IMR-90 (cell line): ENCODE data around the gene KAZN. TPM values are rescaled to one million over a fixed set of nuclear protein-coding genes. Genes with fewer than 3 reads are reported as not detected.

Source experiments
- ATAC-seq: fragments of 200-7000 bp; cut with Tn5 transposase; 2 replicates; pipeline ENCODE4 v1.9.1; 2020; ENCODE audit warnings: low read depth, mild to moderate bottlenecking, moderate library complexity
- BruUV-seq: library from RNA; stranded (reverse); fragments of 400-500 nt; replicated peaks from 2 replicates; lab custom pipeline; 2021; lab: Mats Ljungman, UMichigan
- CTCF ChIA-PET: fragments of 300-600 bp; formaldehyde crosslinking; extraction: SDS; loops from one replicate; lab custom pipeline; 2021; ENCODE audit warnings: antibody characterized with exemption; lab: Yijun Ruan, JAX
- POLR2A ChIA-PET: fragments of 300-600 bp; sonication (Branson Sonifier 250); formaldehyde crosslinking; loops from one replicate; lab custom pipeline; 2022; ENCODE audit warnings: antibody characterized with exemption; ENCODE audit not compliant: unreplicated experiment; lab: Charles Lee
- DNase-seq: peaks from one replicate; pipeline ENCODE4 v3.0.0; 2013
- H2AFZ ChIP-seq: replicated peaks from 2 replicates; pipeline ENCODE3; 2013; ENCODE audit warnings: low read length, mild to moderate bottlenecking; ENCODE audit not compliant: poor library complexity
- H2AK5ac ChIP-seq: 2 replicates; pipeline ENCODE4 v1.6.1; 2013; ENCODE audit warnings: low read depth, low read length, inconsistent platforms
- H2AK9ac ChIP-seq: replicated peaks from 2 replicates; pipeline ENCODE3; 2013; ENCODE audit warnings: mild to moderate bottlenecking, low read depth, low read length, moderate library complexity; ENCODE audit not compliant: poor library complexity
- H2BK120ac ChIP-seq: 2 replicates; pipeline ENCODE4 v1.6.1; 2013; ENCODE audit warnings: low read depth, low read length, inconsistent platforms
- H2BK15ac ChIP-seq: 3 replicates; pipeline ENCODE4 v1.6.1; 2013; ENCODE audit warnings: low read depth, low read length, inconsistent platforms
- H2BK20ac ChIP-seq: 2 replicates; pipeline ENCODE4 v1.6.1; 2013; ENCODE audit warnings: low read depth, mild to moderate bottlenecking, inconsistent platforms, low read length, moderate library complexity
- H2BK5ac ChIP-seq: 2 replicates; pipeline ENCODE4 v1.6.1; 2013; ENCODE audit warnings: mild to moderate bottlenecking, low read depth, low read length, inconsistent platforms; ENCODE audit not compliant: poor library complexity, severe bottlenecking
- H3K14ac ChIP-seq: replicated peaks from 2 replicates; pipeline ENCODE4 v1.6.1; 2013; ENCODE audit warnings: low read depth, low read length, inconsistent platforms
- H3K18ac ChIP-seq: 2 replicates; pipeline ENCODE4 v1.6.1; 2013; ENCODE audit warnings: low read depth, low read length, control low read depth
- H3K23ac ChIP-seq: 2 replicates; pipeline ENCODE4 v1.6.1; 2013; ENCODE audit warnings: low read depth, low read length, inconsistent platforms
- H3K27ac ChIP-seq: 2 replicates; pipeline ENCODE4 v1.5.1; 2013; ENCODE audit warnings: mild to moderate bottlenecking, control low read depth, low read length; ENCODE audit not compliant: insufficient read depth
- H3K27me3 ChIP-seq: 2 replicates; pipeline ENCODE4 v1.6.1; 2013; ENCODE audit warnings: low read length; ENCODE audit not compliant: control insufficient read depth, insufficient read depth
- H3K36me3 ChIP-seq: 2 replicates; pipeline ENCODE4 v1.6.1; 2013; ENCODE audit warnings: low read length, mixed read lengths; ENCODE audit not compliant: control insufficient read depth, insufficient read depth
- H3K4ac ChIP-seq: 2 replicates; pipeline ENCODE4 v1.6.1; 2013; ENCODE audit warnings: low read depth, low read length, inconsistent platforms
- H3K4me1 ChIP-seq: 2 replicates; pipeline ENCODE4 v1.6.1; 2013; ENCODE audit warnings: low read length, mixed read lengths; ENCODE audit not compliant: control insufficient read depth, insufficient read depth
- H3K4me2 ChIP-seq: 2 replicates; pipeline ENCODE4 v1.6.1; 2013; ENCODE audit warnings: low read depth, mild to moderate bottlenecking, control low read depth, low read length, moderate library complexity
- H3K4me3 ChIP-seq: 2 replicates; pipeline ENCODE4 v1.5.1; 2013; ENCODE audit warnings: low read depth, mild to moderate bottlenecking, control low read depth, low read length, moderate library complexity; ENCODE audit not compliant: insufficient read depth
- H3K56ac ChIP-seq: 2 replicates; pipeline ENCODE4 v1.6.1; 2013; ENCODE audit warnings: low read length, inconsistent platforms; ENCODE audit not compliant: insufficient read depth; ENCODE audit errors: extremely low read depth
- H3K79me1 ChIP-seq, 2 experiments: 2 replicates each; pipeline ENCODE4 v1.6.1; 2013; ENCODE audit warnings: low read length in 2 of 2, inconsistent platforms in 1 of 2, low read depth in 1 of 2
- H3K9ac ChIP-seq: 2 replicates; pipeline ENCODE4 v1.6.1; 2013; ENCODE audit warnings: low read depth, low read length, control low read depth
- H3K9me1 ChIP-seq: 2 replicates; pipeline ENCODE4 v1.6.1; 2013; ENCODE audit warnings: low read length, inconsistent platforms; ENCODE audit not compliant: insufficient read depth
- H3K9me3 ChIP-seq: 2 replicates; pipeline ENCODE4 v1.6.1; 2013; ENCODE audit warnings: low read length; ENCODE audit not compliant: control insufficient read depth, insufficient read depth
- H4K20me1 ChIP-seq: 2 replicates; pipeline ENCODE4 v1.6.1; 2013; ENCODE audit warnings: low read length, inconsistent platforms; ENCODE audit not compliant: insufficient read depth
- H4K5ac ChIP-seq: 2 replicates; pipeline ENCODE4 v1.6.1; 2013; ENCODE audit warnings: mild to moderate bottlenecking, low read depth, low read length, control low read depth
- H4K8ac ChIP-seq, 2 experiments: 2 replicates each; pipeline ENCODE4 v1.6.1; 2013; ENCODE audit warnings: low read depth in 2 of 2, low read length in 2 of 2, control low read depth in 1 of 2, inconsistent platforms in 1 of 2
- H4K91ac ChIP-seq: 2 replicates; pipeline ENCODE4 v1.6.1; 2013; ENCODE audit warnings: low read depth, low read length, inconsistent platforms; ENCODE audit not compliant: insufficient read depth
- BHLHE40 ChIP-seq: fragments of 150-350 bp; IDR thresholded peaks from 2 replicates; pipeline ENCODE4 v1.6.1; 2016; ENCODE audit warnings: mild to moderate bottlenecking, low read depth, low read length
- CEBPB ChIP-seq: IDR thresholded peaks from 2 replicates; pipeline ENCODE4 v1.6.1; 2012; ENCODE audit warnings: low read depth, low read length, improper control_type of control experiment
- CTCF ChIP-seq: conservative IDR thresholded peaks from 2 replicates; pipeline ENCODE4 v1.5.1; 2012; ENCODE audit warnings: mild to moderate bottlenecking, low read depth, low read length, improper control_type of control experiment
- ELK1 ChIP-seq: fragments of 150-350 bp; IDR thresholded peaks from 2 replicates; pipeline ENCODE4 v1.6.1; 2016; ENCODE audit warnings: low read depth, mild to moderate bottlenecking, low read length, moderate library complexity, borderline replicate concordance
- MAFK ChIP-seq: IDR thresholded peaks from 2 replicates; pipeline ENCODE4 v1.6.1; 2012; ENCODE audit warnings: low read depth, low read length, improper control_type of control experiment
- MXI1 ChIP-seq: IDR thresholded peaks from 2 replicates; pipeline ENCODE4 v1.6.1; 2012; ENCODE audit warnings: low read depth, mild to moderate bottlenecking, low read length, moderate library complexity, borderline replicate concordance
- POLR2A ChIP-seq: IDR thresholded peaks from 2 replicates; pipeline ENCODE4 v1.6.1; 2012; ENCODE audit warnings: mild to moderate bottlenecking, low read depth, low read length
- RFX5 ChIP-seq: IDR thresholded peaks from 2 replicates; pipeline ENCODE4 v1.8.0; 2012; ENCODE audit warnings: low read depth, mild to moderate bottlenecking, low read length, moderate library complexity
- SMC3 ChIP-seq: fragments of 150-350 bp; IDR thresholded peaks from 2 replicates; pipeline ENCODE4 v1.6.1; 2016; ENCODE audit warnings: low read depth, mild to moderate bottlenecking, antibody characterized with exemption, low read length, moderate library complexity
- WGBS, 2 experiments: methylation state at CpG; one replicate each; pipeline versions ENCODE4 v1.1.5 to v1.1.7; 2013; ENCODE audit warnings: missing lambda C conversion rate in 2 of 2; ENCODE audit not compliant: insufficient read length in 1 of 2; ENCODE audit errors: extremely low coverage in 2 of 2; 5-methylcytosine and 5-hydroxymethylcytosine counted together
- dilution Hi-C: fragments of 300-500 bp; cut with HindIII; formaldehyde crosslinking; loops from one replicate; pipeline ENCODE4 v1.14.3; 2018; ENCODE audit warnings: low sequenced_read_pairs; ENCODE audit not compliant: unreplicated experiment
- in situ Hi-C: fragments of 300-500 bp; cut with MboI; formaldehyde crosslinking; loops from 3 replicates; pipeline ENCODE4 v1.14.3; 2019; ENCODE audit warnings: low sequenced_read_pairs, inconsistent platforms, mixed read lengths
- intact Hi-C: fragments of 100-400 bp; cut with micrococcal nuclease; formaldehyde crosslinking; loops from 2 replicates; pipeline ENCODE4 v1.10.0; 2022
- polyA plus RNA-seq, 3 experiments: library from polyadenylated mRNA; depleted of rRNA; stranded (reverse); fragments of >200 nt; gene quantifications; 2 replicates each; pipeline ENCODE4 v1.2.3, GENCODE V29; 2012; ENCODE audit warnings: low replicate concordance in 1 of 3
- total RNA-seq: library from RNA; depleted of rRNA; stranded (reverse); fragments of >200 nt; gene quantifications from 2 replicates; pipeline ENCODE4 v1.2.3, GENCODE V29; 2012

KAZN gene
- total and polyA plus RNA-seq, 2 of the 4 experiments (the other 2 are of a cell fraction), result 5.2 to 10.5 TPM

- Histone ChIP-seq H2AFZ (no peak overlapping the region), H3K4me2 (no peak overlapping the region), H3K4me1 (no peaks in the 10 kb centered on the region), H3K9me1 (no peaks in the 10 kb centered on the region), H4K8ac (no peak overlapping the region), H3K23ac (no peak overlapping the region), H2AK9ac (no peak overlapping the region), H4K5ac (no peak overlapping the region), H2BK15ac (no peak overlapping the region), H4K20me1 (no peaks in the 10 kb centered on the region), H3K4me3 (no peak overlapping the region), H3K9ac (no peak overlapping the region), H3K18ac (no peak overlapping the region), H3K9me3 (no peaks in the 10 kb centered on the region), H2BK20ac (no peak overlapping the region), H2BK5ac (no peak overlapping the region), H3K79me1 (no peaks in the 10 kb centered on the region), H3K4ac (no peak overlapping the region), H3K27me3 (peaks cover 2% of the 10 kb centered on the region), H2BK120ac (no peak overlapping the region), H3K56ac (no peak overlapping the region), H2AK5ac (no peak overlapping the region), H3K14ac (no peak overlapping the region), H3K36me3 (no peaks in the 10 kb centered on the region), H4K91ac (no peak overlapping the region), H3K27ac (no peak overlapping the region)
- intact Hi-C loops (no loop called here), in situ Hi-C loops (no loop called here), dilution Hi-C loops (no loop called here)
- ATAC-seq (no peak), DNase-seq (no peak)
- ChIA-PET POLR2A (no interaction called here), CTCF (no interaction called here)
- 90% methylated on average over 4 of the region's 7 CpGs; no CpG with 5 or more reads in 1 of the 2 experiments for WGBS, 2 experiments
- TF ChIP-seq RFX5, result no peak
- TF ChIP-seq MAFK, result no peak
- no peak for TF ChIP-seq ELK1
- TF ChIP-seq SMC3, result no peak
- no peak for TF ChIP-seq MXI1
- no peak for TF ChIP-seq CTCF
- no peak for TF ChIP-seq POLR2A
- no peak for TF ChIP-seq BHLHE40
- no peak for TF ChIP-seq CEBPB
- BruUV-seq, result no TSS peak
Measured at GRCh38 chr1:14783592-14783886, 185.1 kb downstream of the KAZN start.
